ENCODE results near the gene SNX20.

DNA sequence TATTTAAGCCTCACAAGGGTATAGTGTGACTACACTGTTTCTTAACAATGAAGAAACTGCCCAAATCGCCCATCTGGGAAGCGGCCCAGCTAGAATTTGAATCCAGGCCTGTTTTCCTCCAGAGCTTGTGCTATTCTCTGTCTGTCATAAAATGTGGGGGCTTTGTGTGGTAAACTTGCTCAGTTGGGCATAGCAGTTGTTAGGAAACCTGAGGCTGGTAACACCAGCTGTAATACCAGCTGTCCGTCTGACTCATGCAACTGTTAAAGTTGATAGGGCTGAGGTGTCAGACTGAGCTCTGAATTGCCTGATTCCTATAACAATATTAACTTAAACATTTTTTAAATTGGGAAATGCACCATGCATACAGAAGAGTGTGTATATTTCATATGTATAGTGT is 21.6 kb upstream of the SNX20 start:
- TF ChIP-seq, protein P1, sequence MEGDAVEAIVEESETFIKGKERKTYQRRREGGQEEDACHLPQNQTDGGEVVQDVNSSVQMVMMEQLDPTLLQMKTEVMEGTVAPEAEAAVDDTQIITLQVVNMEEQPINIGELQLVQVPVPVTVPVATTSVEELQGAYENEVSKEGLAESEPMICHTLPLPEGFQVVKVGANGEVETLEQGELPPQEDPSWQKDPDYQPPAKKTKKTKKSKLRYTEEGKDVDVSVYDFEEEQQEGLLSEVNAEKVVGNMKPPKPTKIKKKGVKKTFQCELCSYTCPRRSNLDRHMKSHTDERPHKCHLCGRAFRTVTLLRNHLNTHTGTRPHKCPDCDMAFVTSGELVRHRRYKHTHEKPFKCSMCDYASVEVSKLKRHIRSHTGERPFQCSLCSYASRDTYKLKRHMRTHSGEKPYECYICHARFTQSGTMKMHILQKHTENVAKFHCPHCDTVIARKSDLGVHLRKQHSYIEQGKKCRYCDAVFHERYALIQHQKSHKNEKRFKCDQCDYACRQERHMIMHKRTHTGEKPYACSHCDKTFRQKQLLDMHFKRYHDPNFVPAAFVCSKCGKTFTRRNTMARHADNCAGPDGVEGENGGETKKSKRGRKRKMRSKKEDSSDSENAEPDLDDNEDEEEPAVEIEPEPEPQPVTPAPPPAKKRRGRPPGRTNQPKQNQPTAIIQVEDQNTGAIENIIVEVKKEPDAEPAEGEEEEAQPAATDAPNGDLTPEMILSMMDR (IDR thresholded peaks at IDR 0.05) = no peak
- no peak for TF ChIP-seq POLR2AphosphoS5 (IDR thresholded peaks at IDR 0.05)

Measured in gastroesophageal sphincter (tissue), 3 donors.